K562 (cell line): ENCODE measurements around the gene ZDHHC20. TPM values are rescaled to one million over a fixed set of nuclear protein-coding genes. Genes with fewer than 3 reads are reported as not detected.

Source experiments
- ATAC-seq: fragments of 200-7000 bp; cut with Tn5 transposase; 3 replicates; pipeline ENCODE4 v1.9.1; 2020; ENCODE audit warnings: moderate library complexity
- BruUV-seq: library from RNA; stranded (reverse); fragments of 400-500 nt; replicated peaks from 2 replicates; lab custom pipeline; 2021; lab: Mats Ljungman, UMichigan
- CTCF ChIA-PET: fragments of 300-600 bp; formaldehyde crosslinking; extraction: SDS; loops from one replicate; lab custom pipeline; 2021; ENCODE audit warnings: low intra/inter-chr PET ratio; lab: Yijun Ruan, JAX
- POLR2A ChIA-PET: fragments of 300-600, 350-650 bp; sonication (Branson Sonifier 250); formaldehyde crosslinking; extraction: SDS; loops from one replicate; lab custom pipeline; 2021; ENCODE audit warnings: antibody characterized with exemption, inconsistent platforms; lab: Yijun Ruan, JAX
- DNase-seq, 4 experiments: peaks; one replicate each; pipeline versions ENCODE4 v3.0.0 to v3.0.0-alpha.2; 2011 to 2018; ENCODE audit warnings: low spot score in 3 of 4, mixed read lengths in 3 of 4; ENCODE audit errors: extremely low read depth in 1 of 4
- FAIRE-seq: peaks from 2 replicates; lab custom pipeline; 2011; peaks lifted over from hg19 to GRCh38; lab: Jason Lieb, UNC
- H2AFZ ChIP-seq: 2 replicates; pipeline ENCODE4 v1.6.0; 2011; ENCODE audit warnings: low read depth, low read length, control low read depth, inconsistent platforms
- H3K27ac ChIP-seq: fragments of 200-600 bp; 3 replicates; pipeline ENCODE4 v1.8.0; 2011; ENCODE audit warnings: low read depth, mild to moderate bottlenecking, control low read depth, inconsistent platforms, low read length, moderate library complexity, mixed read lengths; ENCODE audit errors: extremely low read depth
- H3K27me3 ChIP-seq, 2 experiments: fragments of 300-600 bp in 1 of 2; 2 replicates in 1 of 2; 3 replicates in 1 of 2; pipeline versions ENCODE4 v1.6.0 to v1.8.0; 2011; ENCODE audit warnings: inconsistent platforms in 2 of 2, low read length in 2 of 2, mild to moderate bottlenecking in 1 of 2, mixed read lengths in 1 of 2, moderate library complexity in 1 of 2; ENCODE audit not compliant: control insufficient read depth in 2 of 2, insufficient read depth in 2 of 2
- H3K36me3 ChIP-seq: fragments of 300-600 bp; 3 replicates; pipeline ENCODE4 v1.8.0; 2011; ENCODE audit warnings: mild to moderate bottlenecking, low read length, inconsistent platforms; ENCODE audit not compliant: control insufficient read depth, insufficient read depth
- H3K4me1 ChIP-seq, 2 experiments: fragments of 200-600 bp in 1 of 2; replicated peaks in 1 of 2; 2 replicates in 1 of 2; 3 replicates in 1 of 2; pipeline versions ENCODE4 v1.5.1 to v1.8.0; 2011; ENCODE audit warnings: inconsistent platforms in 2 of 2, low read length in 2 of 2, mild to moderate bottlenecking in 1 of 2, mixed read lengths in 1 of 2, moderate library complexity in 1 of 2; ENCODE audit not compliant: control insufficient read depth in 2 of 2, insufficient read depth in 2 of 2
- H3K4me2 ChIP-seq: 2 replicates; pipeline ENCODE4 v1.6.1; 2011; ENCODE audit warnings: low read length, control low read depth, inconsistent platforms, mixed read lengths; ENCODE audit not compliant: insufficient read depth
- H3K4me3 ChIP-seq: fragments of 200-600 bp; sonication (generic), shearing (Covaris generic); 2 replicates; pipeline ENCODE4 v1.5.1; 2016; ENCODE audit warnings: control low read depth, inconsistent platforms
- H3K79me2 ChIP-seq: fragments of 200-600 bp; 3 replicates; pipeline ENCODE4 v1.8.0; 2011; ENCODE audit warnings: low read length, inconsistent platforms; ENCODE audit not compliant: control insufficient read depth, insufficient read depth
- H3K9ac ChIP-seq, 2 experiments: 2 replicates each; pipeline versions ENCODE4 v1.6.0 to v1.6.1; 2011; ENCODE audit warnings: low read depth in 2 of 2, low read length in 2 of 2, control low read depth in 1 of 2, inconsistent platforms in 1 of 2, mild to moderate bottlenecking in 1 of 2, mixed read lengths in 1 of 2; ENCODE audit not compliant: insufficient read depth in 1 of 2
- H3K9me1 ChIP-seq: one replicate; pipeline ENCODE4 v1.6.0; 2011; ENCODE audit warnings: inconsistent platforms, mild to moderate bottlenecking, low read length, moderate library complexity; ENCODE audit not compliant: control insufficient read depth, insufficient read depth
- H3K9me3 ChIP-seq: replicated peaks from 2 replicates; pipeline ENCODE4 v1.5.1; 2011; ENCODE audit warnings: low read depth, low read length, inconsistent platforms; ENCODE audit not compliant: control insufficient read depth, insufficient read depth
- H4K20me1 ChIP-seq: replicated peaks from 2 replicates; pipeline ENCODE4 v1.6.1; 2011; ENCODE audit warnings: low read length, inconsistent platforms, mixed read lengths; ENCODE audit not compliant: control insufficient read depth, insufficient read depth
- CEBPG ChIP-seq, 3 experiments: fragments of 200-800 bp in 1 of 3; sonication (Bioruptor generic) in 1 of 3; sonication (generic) in 1 of 3; formaldehyde crosslinking in 1 of 3; IDR thresholded peaks in 2 of 3; conservative IDR thresholded peaks in 1 of 3; 2 replicates each; pipeline versions ENCODE4 v1.6.1 to v1.8.0; 2016 to 2022; ENCODE audit warnings: missing compliant biosample characterization in 2 of 3, missing genetic modification characterization in 2 of 3, mild to moderate bottlenecking in 1 of 3, missing genetic modification reagents in 1 of 3
- RHOXF2B ChIP-seq: fragments of 250-450 bp; sonication (Bioruptor Pico); conservative IDR thresholded peaks from 2 replicates; pipeline ENCODE4 v1.5.1; 2021
- ZNF644 ChIP-seq: fragments of 200-800 bp; sonication (Bioruptor generic); IDR thresholded peaks from 2 replicates; pipeline ENCODE4 v1.6.1; 2016; ENCODE audit warnings: low read depth, missing genetic modification characterization, missing compliant biosample characterization
- WGBS: fragments of 100-300 bp; shearing (Covaris generic); methylation state at CpG from one replicate; pipeline ENCODE4 v1.1.6; 2016; ENCODE audit warnings: low coverage, mixed read lengths; ENCODE audit not compliant: insufficient coverage; ENCODE audit errors: missing lambda C conversion rate; 5-methylcytosine and 5-hydroxymethylcytosine counted together
- in situ Hi-C: fragments of 300-500 bp; cut with MboI; formaldehyde crosslinking; loops from 4 replicates; pipeline ENCODE4 v1.15.0; 2018; ENCODE audit warnings: inconsistent platforms, mixed read lengths
- intact Hi-C: fragments of 100-400 bp; cut with micrococcal nuclease; formaldehyde crosslinking; loops from 2 replicates; pipeline ENCODE4 v1.14.2; 2022
- polyA plus RNA-seq, 8 experiments: library from polyadenylated mRNA; depleted of rRNA in 4 of 8; stranded (reverse) in 5 of 8; unstranded in 3 of 8; fragments of >200 nt; fragmentation: Nextera tagmentation in 2 of 8; fragmentation: Illumina TruSeq in 1 of 8; extraction: Ambion mirVana in 2 of 8; extraction: Trizol in 1 of 8; gene quantifications; 2 replicates each; pipeline versions ENCODE4 v1.2.1 to v1.2.3, GENCODE V29; 2011 to 2014; ENCODE audit warnings: inconsistent platforms in 1 of 8, missing spikeins in 1 of 8
- total RNA-seq, 7 experiments: library from RNA; depleted of rRNA in 6 of 7; stranded (reverse); fragments of >200 nt in 6 of 7; fragmentation: Illumina TruSeq in 2 of 7; extraction: Trizol in 2 of 7; gene quantifications; 2 replicates each; pipeline versions ENCODE4 v1.2.1 to v1.2.3, GENCODE V29; 2011 to 2021; ENCODE audit warnings: low replicate concordance in 1 of 7
- TF ChIP-seq, protein P1 (sequence below): sonication (generic); formaldehyde crosslinking; IDR thresholded peaks from 2 replicates; pipeline ENCODE4 v1.9.0; 2022; ENCODE audit warnings: mild to moderate bottlenecking, missing genetic modification reagents

Gene ZDHHC20
- total and polyA plus RNA-seq, 9 of the 15 experiments (the other 6 are each of a cell fraction or from before 2014, with no cell fraction given) = 2.7 to 20.9 (median 15.8) TPM

DNA sequence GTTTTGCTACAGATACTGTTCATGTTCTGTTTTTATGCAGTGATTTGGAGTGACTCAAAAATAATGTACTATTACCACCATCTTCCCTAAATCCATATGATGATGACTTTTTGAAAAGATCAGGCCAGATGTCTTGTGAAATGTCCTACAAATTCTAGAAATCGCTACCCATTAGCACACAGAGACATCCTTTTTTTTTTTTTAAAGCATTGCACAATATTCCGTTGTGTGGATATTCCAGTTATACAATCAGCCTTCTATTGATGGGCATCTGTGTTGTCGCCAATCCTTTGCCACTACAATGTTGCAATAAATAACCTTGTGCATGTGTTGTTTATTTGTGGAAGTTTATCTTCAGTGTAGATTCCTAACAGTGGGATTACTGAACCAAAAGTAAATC is 24.5 kb downstream of the ZDHHC20 start:
- no peak for ATAC-seq
- ChIA-PET CTCF (no interaction called here), POLR2A (no interaction called here)
- in situ Hi-C loops = no loop called here
- WGBS = 88% methylated on average over 3 of the region's 3 CpGs
- no peak overlapping the region for H3K4me3 ChIP-seq
- intact Hi-C loops = no loop called here
- no peaks in the 10 kb centered on the region for H3K36me3 ChIP-seq
- peaks cover 21% of the 10 kb centered on the region for H3K79me2 ChIP-seq
- no TSS peak for BruUV-seq
- H3K9me3 ChIP-seq = no peaks in the 10 kb centered on the region
- no peak overlapping the region for H2AFZ ChIP-seq
- no peaks in the 10 kb centered on the region for H3K9me1 ChIP-seq
- no peak overlapping the region for H3K9ac ChIP-seq
- FAIRE-seq = no peak
- H3K4me2 ChIP-seq = no peak overlapping the region
- DNase-seq = no peak
- TF ChIP-seq CEBPG (CRISPR knock-in tag; IDR thresholded peaks at IDR 0.05) = no peak
- peak in 1 of 2 experiments; percentile 53; a peak in 1 of 4 replicates for TF ChIP-seq CEBPG (tag; conservative IDR thresholded peaks at IDR 0.05 in 1 of 2, IDR thresholded peaks at IDR 0.05 in 1 of 2)
- TF ChIP-seq ZNF644 = no peak
- H3K4me1 ChIP-seq = peaks cover 0 to 10% of the 10 kb centered on the region in 2 experiments; a peak in 2 of 5 replicates
- H3K27ac ChIP-seq = no peak overlapping the region
- H3K27me3 ChIP-seq = no peaks in the 10 kb centered on the region
- no peaks in the 10 kb centered on the region for H4K20me1 ChIP-seq

DNA sequence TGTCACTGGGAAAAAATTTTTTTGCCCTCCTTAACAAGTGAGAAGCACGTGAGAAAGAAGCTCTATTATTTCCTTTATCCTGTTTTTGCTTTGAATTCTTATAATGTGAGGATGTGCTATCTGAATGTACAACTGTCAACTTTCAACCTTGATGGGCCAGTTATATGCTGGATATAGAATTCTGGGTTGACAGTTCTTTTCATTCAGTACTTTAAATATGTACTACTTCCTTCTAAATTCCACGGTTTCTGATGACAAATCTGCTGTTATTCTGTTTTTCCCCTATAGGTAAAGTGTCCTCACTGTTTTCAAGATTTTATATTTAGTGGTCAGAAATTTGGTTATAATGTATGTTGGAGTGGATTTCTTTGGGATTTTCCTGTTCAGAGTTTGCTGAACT is 29.9 kb downstream of the ZDHHC20 start:
- POLR2A ChIA-PET = no interaction called here
- H3K4me1 ChIP-seq = no peaks in the 10 kb centered on the region
- H4K20me1 ChIP-seq = no peaks in the 10 kb centered on the region
- no peaks in the 10 kb centered on the region for H3K9me3 ChIP-seq
- H3K4me3 ChIP-seq = no peak overlapping the region
- no TSS peak for BruUV-seq
- ATAC-seq (no peak), DNase-seq (no peak), FAIRE-seq (no peak)
- H3K79me2 ChIP-seq = peaks cover 2% of the 10 kb centered on the region; the same call in 2 of the 3 replicates
- H3K27ac ChIP-seq = no peak overlapping the region
- no peak for TF ChIP-seq RHOXF2B (CRISPR knock-in tag)
- TF ChIP-seq, protein P1, sequence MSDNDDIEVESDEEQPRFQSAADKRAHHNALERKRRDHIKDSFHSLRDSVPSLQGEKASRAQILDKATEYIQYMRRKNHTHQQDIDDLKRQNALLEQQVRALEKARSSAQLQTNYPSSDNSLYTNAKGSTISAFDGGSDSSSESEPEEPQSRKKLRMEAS = no peak
- H2AFZ ChIP-seq = no peak overlapping the region
- CTCF ChIA-PET = no interaction called here
- intact Hi-C loops = no loop called here
- no peak overlapping the region for H3K9ac ChIP-seq
- no peaks in the 10 kb centered on the region for H3K27me3 ChIP-seq
- H3K4me2 ChIP-seq = no peak overlapping the region
- in situ Hi-C loops = no loop called here
- H3K9me1 ChIP-seq = no peaks in the 10 kb centered on the region
- 39% methylated on average over 2 of the region's 2 CpGs for WGBS
- no peaks in the 10 kb centered on the region for H3K36me3 ChIP-seq
